SU-DHL-6 (cell line): ENCODE data around the gene IGF2BP3.

Experiments used
- H2AFZ ChIP-seq: fragments of 200-600 bp; sonication (generic); 2 replicates; pipeline ENCODE4 v1.6.1; 2014; ENCODE audit warnings: low read depth, mild to moderate bottlenecking, moderate library complexity, mixed read lengths, antibody characterized with exemption, low read length; ENCODE audit not compliant: severe bottlenecking
- H3F3A ChIP-seq: fragments of 200-600 bp; shearing (Covaris generic); 2 replicates; pipeline ENCODE4 v1.6.0; 2016; ENCODE audit warnings: antibody characterized with exemption, mild to moderate bottlenecking; ENCODE audit not compliant: insufficient read depth
- H3K27ac ChIP-seq: fragments of 200-600 bp; sonication (generic); 2 replicates; pipeline ENCODE4 v1.5.1; 2016; ENCODE audit warnings: low read depth, mild to moderate bottlenecking, low read length, moderate library complexity, mixed read lengths
- H3K27me3 ChIP-seq: fragments of 200-600 bp; sonication (generic), shearing (Covaris generic); 2 replicates; pipeline ENCODE4 v1.6.0; 2014; ENCODE audit warnings: mild to moderate bottlenecking, low read length
- H3K36me3 ChIP-seq: fragments of 200-600 bp; sonication (generic); 2 replicates; pipeline ENCODE4 v1.6.1; 2014; ENCODE audit warnings: mild to moderate bottlenecking, low read length, mixed read lengths
- H3K4me2 ChIP-seq: fragments of 300-600, 200-600 bp; shearing (Covaris generic), sonication (generic); 2 replicates; pipeline ENCODE4 v1.6.0; 2014; ENCODE audit warnings: low read length, low read depth, mild to moderate bottlenecking; ENCODE audit not compliant: poor library complexity, severe bottlenecking
- H3K4me3 ChIP-seq: fragments of 200-600 bp; sonication (generic); 2 replicates; pipeline ENCODE4 v1.5.1; 2014; ENCODE audit warnings: antibody characterized with exemption, low read length, mild to moderate bottlenecking, mixed read lengths; ENCODE audit not compliant: insufficient read depth, poor library complexity, severe bottlenecking
- H3K79me2 ChIP-seq: fragments of 200-600 bp; sonication (generic); 2 replicates; pipeline ENCODE4 v1.6.1; 2014; ENCODE audit warnings: mild to moderate bottlenecking, low read length, moderate library complexity; ENCODE audit not compliant: insufficient read depth
- H3K9ac ChIP-seq: fragments of 200-600 bp; sonication (generic); 2 replicates; pipeline ENCODE4 v1.7.0; 2014; ENCODE audit warnings: mild to moderate bottlenecking, low read length
- H3K9me2 ChIP-seq: fragments of 200-600 bp; sonication (generic); replicated peaks from 2 replicates; pipeline ENCODE4 v1.6.1; 2014; ENCODE audit warnings: low read length; ENCODE audit not compliant: insufficient read depth
- H3K9me3 ChIP-seq: fragments of 200-600 bp; sonication (generic); 2 replicates; pipeline ENCODE4 v1.6.1; 2014; ENCODE audit warnings: low read length, mixed read lengths; ENCODE audit not compliant: insufficient read depth
- H4K20me1 ChIP-seq: fragments of 200-600 bp; sonication (generic); 2 replicates; pipeline ENCODE4 v1.6.1; 2014; ENCODE audit warnings: low read depth, mild to moderate bottlenecking, antibody characterized with exemption, low read length, moderate library complexity, mixed read lengths
- CTCF ChIP-seq: fragments of 200-600 bp; sonication (generic); IDR thresholded peaks from one replicate; pipeline ENCODE4 v1.5.1; 2017; ENCODE audit warnings: antibody characterized with exemption, mild to moderate bottlenecking, low read length, moderate library complexity; ENCODE audit not compliant: insufficient read depth, poor library complexity, severe bottlenecking
- EZH2phosphoT487 ChIP-seq: fragments of 200-600 bp; sonication (generic), shearing (Covaris generic); conservative IDR thresholded peaks from 2 replicates; pipeline ENCODE4 v1.6.1; 2018; ENCODE audit warnings: mild to moderate bottlenecking, antibody characterized with exemption, low read length, moderate library complexity, mixed read lengths

IGF2BP3 gene

GRCh38 chr7:23283086-23283485, 187.2 kb downstream of the IGF2BP3 start:
- no peaks in the 10 kb centered on the region for H3K36me3 ChIP-seq
- H3K79me2 ChIP-seq, result no peaks in the 10 kb centered on the region
- no peaks in the 10 kb centered on the region for H3K9me3 ChIP-seq
- H2AFZ ChIP-seq, result no peak overlapping the region
- H3K27me3 ChIP-seq, result no peaks in the 10 kb centered on the region
- TF ChIP-seq CTCF (no peak), EZH2phosphoT487 (no peak)
- no peak overlapping the region for H3K9ac ChIP-seq
- no peak overlapping the region for H3K27ac ChIP-seq
- H4K20me1 ChIP-seq, result no peaks in the 10 kb centered on the region
- H3K4me2 ChIP-seq, result no peak overlapping the region
- no peaks in the 10 kb centered on the region for H3F3A ChIP-seq
- no peak overlapping the region for H3K4me3 ChIP-seq
- H3K9me2 ChIP-seq, result no peaks in the 10 kb centered on the region

DNA sequence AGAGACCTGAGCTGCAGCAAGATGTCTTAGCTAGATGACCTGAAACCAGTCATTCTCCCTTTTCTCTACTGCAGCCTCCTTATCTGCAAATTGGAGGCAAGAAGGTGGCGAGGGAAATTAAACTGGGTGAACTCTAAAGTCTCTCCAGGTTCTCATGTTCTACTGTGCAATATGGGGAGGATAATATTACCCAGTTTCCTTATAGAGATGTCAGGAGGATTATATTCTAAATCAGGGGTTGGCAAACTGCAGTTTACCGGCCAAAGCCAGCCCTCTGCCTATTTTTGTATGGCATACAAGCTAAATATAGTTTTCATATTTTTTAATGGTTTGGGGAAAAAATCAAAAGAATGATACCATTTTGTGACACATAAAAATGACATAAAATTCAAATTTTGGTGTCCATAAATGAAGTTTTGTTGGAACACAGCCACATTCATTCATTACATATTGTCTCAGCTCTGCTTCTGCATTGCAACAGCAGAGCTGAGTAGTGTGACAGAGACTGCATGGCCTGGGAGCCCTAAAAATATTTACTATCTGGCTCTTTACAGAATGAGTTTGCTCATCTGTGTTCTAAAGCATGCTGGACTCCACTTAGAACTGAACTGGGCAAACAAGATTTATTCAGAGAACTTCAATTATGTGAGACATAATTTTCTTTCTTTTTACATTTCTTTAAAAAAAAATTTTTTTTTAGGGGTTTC, 190.3 kb downstream of the IGF2BP3 start:
- Histone ChIP-seq H4K20me1 (no peaks in the 10 kb centered on the region), H3K9ac (no peak overlapping the region)
- TF ChIP-seq EZH2phosphoT487, result no peak
- no peak for TF ChIP-seq CTCF

GRCh38 chr7:23277359-23277989, 192.8 kb downstream of the IGF2BP3 start:
- Histone ChIP-seq H2AFZ (peak overlapping the region; percentile 50), H3K9ac (no peak overlapping the region), H4K20me1 (no peaks in the 10 kb centered on the region), H3F3A (peaks cover 9% of the 10 kb centered on the region; the same call in 1 of the 2 replicates), H3K4me2 (peak overlapping the region; percentile 21), H3K27me3 (no peaks in the 10 kb centered on the region), H3K9me2 (no peaks in the 10 kb centered on the region), H3K4me3 (no peak overlapping the region), H3K9me3 (no peaks in the 10 kb centered on the region), H3K27ac (peak overlapping the region; percentile 15), H3K36me3 (no peaks in the 10 kb centered on the region), H3K79me2 (no peaks in the 10 kb centered on the region; the same call in 1 of the 2 replicates)
- TF ChIP-seq CTCF (peak; percentile 89), EZH2phosphoT487 (no peak)

More for the DNA sequence above, 190.3 kb downstream of the IGF2BP3 start:
- Histone ChIP-seq H3F3A (peaks cover 9% of the 10 kb centered on the region; the same call in 1 of the 2 replicates), H3K36me3 (no peaks in the 10 kb centered on the region), H2AFZ (no peak overlapping the region), H3K27me3 (no peaks in the 10 kb centered on the region), H3K27ac (no peak overlapping the region), H3K4me3 (no peak overlapping the region), H3K4me2 (no peak overlapping the region), H3K9me3 (no peaks in the 10 kb centered on the region), H3K9me2 (no peaks in the 10 kb centered on the region), H3K79me2 (no peaks in the 10 kb centered on the region)
